Thoracic aorta (tissue), 2 donors: ENCODE data around the gene PYCARD. TPM values are rescaled to one million over a fixed set of nuclear protein-coding genes. Genes with fewer than 3 reads are reported as not detected.

ENCODE experiments used
- ATAC-seq: fragments of 150-250 bp; one replicate; pipeline ENCODE4 v1.8.0; 2017; ENCODE audit warnings: low read depth; ENCODE audit not compliant: insufficient number of reproducible peaks, low FRiP score
- DNase-seq: peaks from one replicate; pipeline ENCODE4 v3.0.0-alpha.2; 2020; ENCODE audit warnings: low spot score
- H3K27ac ChIP-seq, 2 donors: fragments of 200-600 bp; sonication (generic); 1 replicate in 1 of 2; 2 replicates in 1 of 2; pipeline ENCODE4 v1.5.1; 2016; ENCODE audit warnings: mild to moderate bottlenecking in 2 of 2, moderate library complexity in 2 of 2
- H3K27me3 ChIP-seq: fragments of 200-600 bp; sonication (generic); replicated peaks from 2 replicates; pipeline ENCODE4 v1.6.0; 2016; ENCODE audit warnings: mild to moderate bottlenecking; ENCODE audit not compliant: insufficient read depth
- H3K36me3 ChIP-seq: fragments of 200-600 bp; sonication (generic); one replicate; pipeline ENCODE4 v1.5.1; 2016
- H3K4me1 ChIP-seq, 2 donors: fragments of 200-600 bp; sonication (generic); 1 replicate in 1 of 2; 2 replicates in 1 of 2; pipeline versions ENCODE4 v1.5.1 to v1.6.0; 2016; ENCODE audit warnings: low read depth in 2 of 2, mild to moderate bottlenecking in 1 of 2; ENCODE audit not compliant: control insufficient read depth in 1 of 2
- H3K4me3 ChIP-seq: fragments of 200-600 bp; sonication (generic); 2 replicates; pipeline ENCODE4 v1.5.1; 2016; ENCODE audit warnings: mild to moderate bottlenecking
- H3K9me3 ChIP-seq: fragments of 200-600 bp; sonication (generic); 2 replicates; pipeline ENCODE4 v1.5.1; 2016
- CTCF ChIP-seq: fragments of 200-600 bp; sonication (generic); IDR thresholded peaks from one replicate; pipeline ENCODE4 v1.5.1; 2019; ENCODE audit warnings: antibody characterized with exemption
- total RNA-seq, 2 donors: library from RNA; depleted of rRNA; stranded (reverse); fragments of >200 nt; gene quantifications; one replicate each; pipeline versions ENCODE4 v1.1.0 to v1.2.3, GENCODE V29; 2016

Gene PYCARD
- total RNA-seq, 2 donors from 2014 or later: 19.2 to 23.0 TPM

GRCh38 chr16:31187808-31188189 is 14.8 kb downstream of the PYCARD start:
- no peak overlapping the region for H3K4me3 ChIP-seq
- no peak for TF ChIP-seq CTCF
- H3K27ac ChIP-seq: no peak overlapping the region
- H3K4me1 ChIP-seq: peaks cover 6 to 13% of the 10 kb centered on the region in 2 donors
- H3K9me3 ChIP-seq: no peaks in the 10 kb centered on the region
- no peaks in the 10 kb centered on the region for H3K27me3 ChIP-seq
- peaks cover 93% of the 10 kb centered on the region for H3K36me3 ChIP-seq
- DNase-seq (no peak), ATAC-seq (no peak)

GRCh38 chr16:31186930-31187807 is 15.4 kb downstream of the PYCARD start:
- ATAC-seq (no peak), DNase-seq (no peak)
- H3K36me3 ChIP-seq: peaks cover 90% of the 10 kb centered on the region
- peaks cover 13 to 19% of the 10 kb centered on the region in 2 donors for H3K4me1 ChIP-seq
- no peak for TF ChIP-seq CTCF
- H3K27ac ChIP-seq: no peak overlapping the region
- no peak overlapping the region for H3K4me3 ChIP-seq
- H3K9me3 ChIP-seq: no peaks in the 10 kb centered on the region
- no peaks in the 10 kb centered on the region for H3K27me3 ChIP-seq

DNA sequence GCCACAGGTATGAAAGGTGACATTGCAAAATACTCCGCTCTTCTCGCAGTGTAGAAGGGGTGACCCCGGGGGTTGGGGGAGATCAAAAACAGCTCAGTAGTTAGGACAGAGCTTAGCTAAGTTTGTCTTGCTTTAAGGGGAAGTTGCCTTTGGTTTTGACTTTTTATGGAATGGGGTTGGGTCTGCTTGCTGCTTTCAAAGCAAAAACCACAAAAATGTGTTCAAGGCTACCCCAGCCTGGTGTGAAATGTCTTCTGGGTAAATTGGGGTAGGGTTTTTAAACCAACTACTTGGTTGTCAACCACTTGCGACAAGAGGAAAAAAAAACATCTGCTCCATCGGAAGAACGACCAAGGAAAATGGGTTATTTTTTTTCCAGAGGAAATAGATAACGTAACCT is 16.4 kb downstream of the PYCARD start:
- Histone ChIP-seq H3K4me3 (no peak overlapping the region), H3K4me1 (peaks cover 21 to 29% of the 10 kb centered on the region in 2 donors), H3K36me3 (peaks cover 80% of the 10 kb centered on the region), H3K27me3 (no peaks in the 10 kb centered on the region), H3K27ac (no peak overlapping the region), H3K9me3 (no peaks in the 10 kb centered on the region)
- DNase-seq (no peak), ATAC-seq (no peak)
- TF ChIP-seq CTCF: no peak

- Histone ChIP-seq H3K27ac (no peak overlapping the region), H3K27me3 (no peaks in the 10 kb centered on the region), H3K9me3 (no peaks in the 10 kb centered on the region), H3K36me3 (peaks cover 73% of the 10 kb centered on the region), H3K4me1 (peaks cover 21 to 30% of the 10 kb centered on the region in 2 donors), H3K4me3 (no peak overlapping the region)
- TF ChIP-seq CTCF: no peak
- no peak for DNase-seq
- ATAC-seq: no peak
These were observed 17.2 kb downstream of the PYCARD start for GRCh38 chr16:31185339-31185738.

DNA sequence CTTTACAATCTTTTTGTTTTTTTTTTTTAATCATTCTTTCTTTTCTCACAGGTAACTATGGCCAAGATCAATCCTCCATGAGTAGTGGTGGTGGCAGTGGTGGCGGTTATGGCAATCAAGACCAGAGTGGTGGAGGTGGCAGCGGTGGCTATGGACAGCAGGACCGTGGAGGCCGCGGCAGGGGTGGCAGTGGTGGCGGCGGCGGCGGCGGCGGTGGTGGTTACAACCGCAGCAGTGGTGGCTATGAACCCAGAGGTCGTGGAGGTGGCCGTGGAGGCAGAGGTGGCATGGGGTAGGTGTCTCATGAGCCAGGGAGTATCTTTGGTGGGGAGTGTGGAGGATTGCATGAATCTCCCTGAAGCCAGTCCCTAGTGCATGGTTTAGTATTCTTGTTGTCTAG is 17.7 kb downstream of the PYCARD start:
- Histone ChIP-seq H3K9me3 (no peaks in the 10 kb centered on the region), H3K4me3 (no peak overlapping the region), H3K27me3 (no peaks in the 10 kb centered on the region), H3K4me1 (peaks cover 21 to 30% of the 10 kb centered on the region in 2 donors), H3K36me3 (peaks cover 68% of the 10 kb centered on the region), H3K27ac (no peak overlapping the region)
- TF ChIP-seq CTCF: no peak
- ATAC-seq: no peak
- no peak for DNase-seq
